Ovary (tissue), 9 donors: ENCODE measurements around the gene EDIL3. TPM values are rescaled to one million over a fixed set of nuclear protein-coding genes. Genes with fewer than 3 reads are reported as not detected.

Source experiments
- DNase-seq, 5 donors: peaks; one replicate each; pipeline ENCODE4 v3.0.0-alpha.2; 2019 to 2020
- H3K27ac ChIP-seq, 2 donors: fragments of 200-600 bp; one replicate each; pipeline versions ENCODE4 v1.5.1 to v1.8.0; 2019 to 2022
- H3K27me3 ChIP-seq: fragments of 200-600 bp; one replicate; pipeline ENCODE4 v1.8.0; 2022
- H3K36me3 ChIP-seq: fragments of 200-600 bp; sonication (generic); one replicate; pipeline ENCODE4 v1.5.1; 2019
- H3K4me1 ChIP-seq: one replicate; pipeline ENCODE4 v1.8.1; 2013; ENCODE audit warnings: mild to moderate bottlenecking, moderate library complexity; ENCODE audit not compliant: insufficient read depth
- H3K4me3 ChIP-seq: fragments of 200-600 bp; sonication (generic); one replicate; pipeline ENCODE4 v1.5.1; 2017
- H3K9me3 ChIP-seq, 2 donors: fragments of 200-600 bp in 1 of 2; sonication (generic) in 1 of 2; one replicate each; pipeline versions ENCODE4 v1.5.1 to v1.8.1; 2013 to 2019; ENCODE audit warnings: mild to moderate bottlenecking in 1 of 2, moderate library complexity in 1 of 2
- CTCF ChIP-seq, 3 donors: fragments of 450-650 bp in 2 of 3; fragments of 200-600 bp in 1 of 3; IDR thresholded peaks; one replicate each; pipeline versions ENCODE4 v1.5.1 to v1.8.0; 2016 to 2022; ENCODE audit warnings: antibody characterized with exemption in 3 of 3, mild to moderate bottlenecking in 1 of 3
- EP300 ChIP-seq: sonication (generic); formaldehyde crosslinking; IDR thresholded peaks from one replicate; pipeline ENCODE4 v1.6.1; 2017; ENCODE audit warnings: antibody characterized with exemption
- POLR2A ChIP-seq: fragments of 450-650 bp; IDR thresholded peaks from one replicate; pipeline ENCODE4 v1.6.1; 2017; ENCODE audit warnings: antibody characterized with exemption, mild to moderate bottlenecking, moderate library complexity
- WGBS, 3 donors: extraction: QIAGEN DNeasy Blood & Tissue Kit in 1 of 3; methylation state at CpG; one replicate each; pipeline versions ENCODE4 v1.1.5 to v1.1.7; 2013 to 2017; 5-methylcytosine and 5-hydroxymethylcytosine counted together
- intact Hi-C, 4 donors: fragments of 100-400 bp; cut with DNase I; formaldehyde crosslinking; loops; one replicate each; pipeline versions ENCODE4 v1.11.0 to v1.15.1; 2022 to 2023
- polyA plus RNA-seq, 2 donors: library from polyadenylated mRNA; stranded (reverse); fragments of 200-250 nt in 1 of 2; fragments of 350-450 nt in 1 of 2; fragmentation: Illumina TruSeq in 1 of 2; extraction: RNeasy Lipid Tissue Mini Kit (QIAGEN cat#74804) in 1 of 2; gene quantifications; one replicate each; pipeline ENCODE4 v1.2.3, GENCODE V29; 2013 to 2014
- total RNA-seq, 7 donors: library from RNA; depleted of rRNA in 2 of 7; stranded (reverse); fragments of >200 nt in 2 of 7; fragmentation: NEBNext Ultra II Directional in 3 of 7; extraction: Animal tissue kit (Norgen Biotek cat#: 25700) in 3 of 7; gene quantifications; one replicate each; pipeline versions ENCODE4 v1.1.0 to v1.2.4, GENCODE V29; 2016 to 2023
- donor health status: DM: no; HTN: no; CAD: no; lungs with moderate emphysema.
- donor health status: DM: no; HTN: no; CAD: no.
- donor health status: Bipolar disorder and iron deficiency.
- donor health status: DM: yes; HTN: yes; CAD: no.
- donor health status: DM: no; HTN: no; CAD: no.
- donor health status: DM: yes; HTN: yes; CAD: no.

EDIL3 gene
- total and polyA plus RNA-seq, 9 donors = 5.9 to 41.5 (median 9.7) TPM

GRCh38 chr5:84425365-84425881 is 40.7 kb upstream of the EDIL3 start:
- Histone ChIP-seq H3K9me3 (no peaks in the 10 kb centered on the region), H3K4me3 (no peak overlapping the region), H3K27ac (no peak overlapping the region), H3K27me3 (no peaks in the 10 kb centered on the region), H3K4me1 (no peaks in the 10 kb centered on the region), H3K36me3 (no peaks in the 10 kb centered on the region)
- 13 to 31% (median 20%) methylated on average over 1 of the region's 1 CpG for WGBS, 3 donors
- no peak for DNase-seq
- TF ChIP-seq EP300 = no peak
- no peak for TF ChIP-seq CTCF (IDR thresholded peaks at IDR 0.05)
- TF ChIP-seq POLR2A = no peak
- intact Hi-C loops = no loop called here

GRCh38 chr5:84419742-84420141 is 35.1 kb upstream of the EDIL3 start:
- no peaks in the 10 kb centered on the region for H3K9me3 ChIP-seq
- H3K36me3 ChIP-seq = no peaks in the 10 kb centered on the region
- H3K4me1 ChIP-seq = no peaks in the 10 kb centered on the region
- intact Hi-C loops = no loop called here
- no peak for TF ChIP-seq CTCF (IDR thresholded peaks at IDR 0.05)
- 75 to 82% (median 79%) methylated on average over 3 of the region's 3 CpGs for WGBS, 3 donors
- H3K27me3 ChIP-seq = no peaks in the 10 kb centered on the region
- H3K27ac ChIP-seq = no peak overlapping the region
- DNase-seq = no peak
- no peak overlapping the region for H3K4me3 ChIP-seq

- H3K4me3 ChIP-seq = no peak overlapping the region
- no peaks in the 10 kb centered on the region for H3K36me3 ChIP-seq
- 94 to 98% (median 95%) methylated on average over 5 of the region's 5 CpGs for WGBS, 3 donors
- H3K4me1 ChIP-seq = no peaks in the 10 kb centered on the region
- intact Hi-C loops = no loop called here
- no peak overlapping the region for H3K27ac ChIP-seq
- TF ChIP-seq EP300 (no peak), POLR2A (no peak), CTCF (IDR thresholded peaks at IDR 0.05) (no peak)
- no peaks in the 10 kb centered on the region for H3K9me3 ChIP-seq
- no peak for DNase-seq
- H3K27me3 ChIP-seq = no peaks in the 10 kb centered on the region
These were observed 27.3 kb upstream of the EDIL3 start for GRCh38 chr5:84411832-84412605.

GRCh38 chr5:84406111-84406510 is 21.4 kb upstream of the EDIL3 start:
- no peak overlapping the region for H3K4me3 ChIP-seq
- H3K27me3 ChIP-seq = no peaks in the 10 kb centered on the region
- WGBS, 3 donors = 90 to 93% (median 92%) methylated on average over 1 of the region's 1 CpG
- no peak for DNase-seq
- TF ChIP-seq EP300 (no peak), CTCF (IDR thresholded peaks at IDR 0.05) (no peak)
- no peaks in the 10 kb centered on the region for H3K36me3 ChIP-seq
- intact Hi-C loops = no loop called here
- H3K9me3 ChIP-seq = no peaks in the 10 kb centered on the region
- no peak overlapping the region for H3K27ac ChIP-seq
- no peaks in the 10 kb centered on the region for H3K4me1 ChIP-seq
